M059J (cell line): ENCODE results near the gene NET1. TPM values are rescaled to one million over a fixed set of nuclear protein-coding genes. Genes with fewer than 3 reads are reported as not detected.
"Not testable (repeated sequence)": the region's sequence is repeated elsewhere in the genome, so short reads cannot be mapped to it uniquely, and the experiment has no call there.

Experiments
- DNase-seq: peaks from one replicate; pipeline ENCODE4 v3.0.0-alpha.2; 2012; ENCODE audit warnings: low read depth
- total RNA-seq: library from RNA; depleted of rRNA; stranded (reverse); fragments of >200 nt; shearing (Covaris generic); gene quantifications from 2 replicates; pipeline ENCODE4 v1.2.3, GENCODE V29; 2014

Gene NET1
- total RNA-seq, 1 experiment from 2014 or later: 16.3 TPM

GRCh38 chr10:5396556-5397300 is 15.6 kb upstream of the NET1 start:
- DNase-seq: peak; percentile 47

GRCh38 chr10:5399332-5399731 is 13.0 kb upstream of the NET1 start:
- DNase-seq: no peak

DNA sequence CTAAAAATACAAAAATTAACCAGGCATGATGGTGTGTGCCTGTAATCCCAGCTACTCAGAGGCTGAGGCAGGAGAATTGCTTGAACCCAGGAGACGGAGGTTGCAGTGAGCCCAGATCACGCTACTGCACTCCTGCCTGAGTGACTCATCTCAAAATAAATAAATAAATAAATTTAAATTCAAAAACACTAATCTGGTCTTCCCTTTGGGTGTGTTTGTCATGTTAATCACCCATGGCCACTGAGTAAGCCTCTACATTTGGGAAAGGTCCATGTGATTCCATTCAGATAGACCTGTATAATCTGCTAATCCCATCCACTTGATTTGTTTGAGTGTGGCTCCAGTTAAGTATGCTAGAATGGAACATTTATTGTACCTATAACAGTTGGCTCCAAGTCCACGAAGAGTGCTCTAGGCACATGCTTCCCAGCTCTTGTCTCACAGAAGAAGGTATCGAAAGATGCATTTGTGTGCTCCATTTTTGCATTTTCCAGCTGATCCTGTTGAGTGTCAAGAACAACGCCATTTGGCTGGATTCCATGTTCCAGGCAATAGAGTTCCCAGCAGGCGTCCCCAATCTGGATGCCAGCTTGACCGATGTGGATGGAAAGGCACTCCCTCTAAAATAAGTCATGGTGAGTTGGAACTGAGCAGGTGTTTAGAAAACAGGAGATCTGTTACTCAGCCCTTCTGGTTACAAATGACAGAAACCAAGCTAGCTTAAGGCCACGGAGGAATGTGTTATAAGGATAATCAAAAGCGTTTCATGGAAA is 11.7 kb upstream of the NET1 start:
- no peak for DNase-seq

DNA sequence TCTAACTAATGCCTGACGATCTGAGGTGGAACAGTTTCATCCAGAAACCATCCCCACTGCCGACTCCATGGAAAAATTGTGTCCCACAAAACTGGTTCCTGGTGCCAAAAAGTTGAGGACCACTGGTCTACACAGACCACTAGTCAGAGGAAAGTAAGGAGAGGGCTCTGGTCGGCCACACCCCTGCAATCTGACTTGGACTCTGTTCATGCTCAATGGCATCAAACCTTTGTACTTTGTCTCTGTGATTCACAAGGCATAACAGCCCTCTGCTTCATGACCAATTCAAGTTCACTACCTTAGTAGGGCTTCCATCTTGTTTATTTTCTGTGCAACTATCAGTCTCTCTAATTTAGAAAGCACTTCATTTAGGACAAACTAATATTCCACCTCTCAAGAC is 9.6 kb upstream of the NET1 start:
- no peak for DNase-seq

DNA sequence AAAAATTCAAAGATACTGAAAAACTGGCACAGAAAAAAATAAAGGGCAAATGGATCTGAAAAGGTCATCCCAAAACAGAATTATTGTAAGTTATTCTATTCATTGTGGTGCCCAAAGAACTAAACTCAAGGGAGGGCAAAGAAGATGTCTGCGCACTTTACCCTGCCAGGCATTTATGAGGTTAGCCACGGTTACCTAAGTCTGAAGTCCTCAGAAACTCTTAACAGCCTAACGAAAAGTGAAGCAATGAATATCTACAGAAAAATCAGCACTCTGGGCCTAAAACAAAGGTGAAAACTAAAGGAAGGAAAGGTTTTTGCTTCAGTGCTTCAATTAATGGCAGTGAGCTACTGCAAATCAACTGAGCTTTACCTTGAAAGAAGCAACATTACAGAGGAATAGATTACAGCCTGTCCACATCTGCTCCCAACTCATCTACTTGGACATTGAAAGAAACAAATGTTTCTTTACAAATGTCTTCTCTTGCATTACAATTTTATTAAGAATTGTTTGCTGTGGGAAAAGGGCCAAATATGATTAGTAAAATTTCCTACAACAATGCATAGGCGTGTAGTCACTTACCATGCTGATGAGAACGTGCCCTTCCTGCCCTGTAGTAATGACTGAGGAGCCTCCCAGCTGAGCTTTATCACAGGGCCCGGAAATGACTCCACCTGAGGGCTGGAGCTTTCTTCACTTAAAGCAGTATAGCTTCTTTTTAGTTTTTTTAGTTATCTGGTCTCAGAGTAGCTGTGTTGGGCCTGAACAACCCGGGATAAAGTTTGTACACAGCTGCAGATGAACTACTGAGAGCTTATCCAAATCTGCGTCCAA is 7.9 kb upstream of the NET1 start, which contains the start of gene TUBAL3:
Gene TUBAL3 (minus strand): TSS at position 621 of the 834 bp plus-strand sequence. CDS start 36 bp downstream, at position 585.
- no peak for DNase-seq

DNA sequence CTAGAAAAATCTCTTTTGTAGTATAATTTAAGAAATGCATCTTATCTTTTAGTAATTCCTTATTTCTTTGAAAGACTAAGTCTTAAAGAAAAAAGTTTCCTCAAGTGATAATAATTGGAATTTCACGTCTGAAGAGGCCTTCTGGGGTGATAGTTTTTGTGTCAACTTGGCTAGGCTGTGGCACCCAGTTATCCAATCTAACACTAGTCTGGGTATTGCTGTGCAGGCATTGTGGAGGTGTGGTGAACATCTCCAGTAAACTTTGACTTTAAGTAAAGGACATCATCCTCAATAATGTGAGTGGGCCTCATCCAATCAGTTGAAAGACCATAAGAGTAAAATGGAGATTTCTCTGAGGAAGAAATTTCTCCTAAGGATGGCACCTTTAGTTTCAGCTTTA is 5.4 kb upstream of the NET1 start:
- DNase-seq: no peak

- DNase-seq: not testable (repeated sequence)
Measured at GRCh38 chr10:5410787-5411186, 1.6 kb upstream of the NET1 start.

DNA sequence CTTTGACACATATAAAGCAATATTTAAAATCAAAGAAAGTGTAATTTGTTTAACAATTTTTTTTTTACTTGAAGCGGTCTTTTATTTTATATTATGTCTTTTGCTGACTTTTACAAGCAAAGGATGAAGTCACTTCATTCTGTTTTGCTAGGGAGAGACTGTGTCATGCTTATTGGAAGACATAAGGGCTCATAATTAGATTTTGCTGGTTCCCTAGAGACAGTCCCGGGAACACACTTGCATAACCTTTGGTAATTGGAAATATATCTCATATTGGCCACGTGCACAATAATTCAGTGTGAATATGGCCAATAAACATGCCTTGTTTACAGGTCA is 448 bp upstream of the NET1 start:
- no peak for DNase-seq

- peak; percentile 67 for DNase-seq
Measured at GRCh38 chr10:5413012-5413938, 918 bp downstream of the NET1 start.

- no peak for DNase-seq
Measured at GRCh38 chr10:5416981-5417380, 4.6 kb downstream of the NET1 start.

DNA sequence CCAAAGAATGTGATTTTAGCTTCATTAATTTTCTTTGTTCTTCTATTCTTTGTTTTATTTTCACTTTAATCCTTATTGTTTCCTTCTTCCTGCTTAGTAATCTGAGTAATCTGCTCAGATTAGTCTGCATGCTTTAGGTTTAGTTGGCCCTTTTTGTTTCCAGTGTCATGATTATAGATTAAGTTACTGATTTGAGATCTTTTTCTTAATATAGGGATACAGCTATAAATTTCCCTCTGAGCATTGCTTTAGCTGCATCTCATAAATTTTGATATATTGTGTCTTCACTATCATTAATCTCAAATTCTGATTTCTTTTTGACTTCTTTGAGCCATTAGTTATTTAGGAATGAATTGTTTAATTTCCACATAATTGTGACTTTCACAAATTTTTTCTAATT is 6.2 kb downstream of the NET1 start:
- no peak for DNase-seq

DNA sequence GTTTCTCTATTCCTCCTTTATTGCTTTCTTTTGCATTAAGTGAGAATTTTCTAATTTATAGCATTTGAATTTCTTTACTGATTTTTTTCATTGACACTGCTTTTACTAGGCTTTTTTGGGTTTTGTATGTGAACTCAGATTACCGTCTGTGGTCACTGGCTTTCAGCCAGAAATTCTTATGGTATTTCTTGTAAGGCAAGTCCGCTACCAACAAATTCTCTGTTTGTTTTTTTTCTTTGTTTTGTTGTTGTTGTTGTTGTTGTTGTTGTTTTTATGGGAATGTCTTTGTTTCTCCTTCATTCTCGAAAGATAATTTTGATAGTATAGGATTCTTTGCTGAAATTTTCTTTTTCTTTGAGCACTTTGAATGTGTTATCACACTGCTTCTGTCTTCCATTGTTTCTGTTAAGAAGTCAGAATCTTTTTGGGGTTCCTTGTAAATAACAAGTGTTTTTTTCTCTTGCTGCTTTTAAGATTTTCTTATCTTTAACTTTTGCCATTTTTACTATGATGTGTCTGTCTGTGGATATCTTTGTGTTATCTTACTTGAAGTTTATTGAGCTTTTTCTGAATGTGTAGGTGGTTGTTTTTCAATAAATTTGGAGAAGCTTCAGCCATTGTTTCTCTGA is 7.2 kb downstream of the NET1 start:
- peak; percentile 70 for DNase-seq

- DNase-seq: no peak
Measured at GRCh38 chr10:5423771-5424170, 11.4 kb downstream of the NET1 start.

GRCh38 chr10:5424751-5425150 is 12.4 kb downstream of the NET1 start:
- no peak for DNase-seq

DNA sequence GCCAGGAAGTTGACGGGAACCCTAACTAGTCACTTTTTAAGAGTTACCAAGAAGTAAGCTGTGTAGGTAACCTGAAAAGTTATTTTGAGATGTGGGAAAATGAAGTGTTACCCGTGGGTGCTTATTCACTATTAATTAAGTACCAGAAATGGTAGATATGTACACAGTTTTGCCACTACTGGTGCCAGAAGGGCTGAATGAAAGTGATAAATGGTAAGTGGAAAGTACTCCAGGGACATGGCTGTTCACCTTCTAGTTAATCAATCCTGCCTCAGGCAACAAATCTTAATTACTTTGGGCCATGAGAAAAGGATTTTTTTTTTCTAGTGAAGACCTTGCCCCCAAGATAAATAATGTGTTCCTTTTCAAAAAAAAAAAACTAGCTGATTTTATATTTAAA is 15.8 kb downstream of the NET1 start:
- no peak for DNase-seq

GRCh38 chr10:5433182-5433581 is 20.8 kb downstream of the NET1 start:
- no peak for DNase-seq

GRCh38 chr10:5434017-5434753 is 21.8 kb downstream of the NET1 start:
- DNase-seq: peak; percentile 66

DNA sequence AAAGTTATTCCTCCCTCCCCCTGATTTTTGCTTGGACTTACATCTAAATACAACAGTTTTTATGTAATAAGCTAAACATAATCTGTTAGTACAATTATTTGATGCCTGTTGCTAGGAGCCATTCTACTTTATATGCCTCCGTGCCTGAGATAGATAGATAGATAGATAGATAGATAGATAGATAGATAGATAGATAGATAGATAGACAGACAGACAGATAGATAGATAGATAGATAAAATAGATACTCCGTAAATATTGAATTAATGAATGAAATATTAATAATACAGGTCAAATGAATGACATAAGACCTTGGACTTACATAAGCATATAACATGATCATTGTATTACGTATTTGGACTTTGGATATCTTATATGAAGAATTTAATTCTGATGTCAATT is 23.0 kb downstream of the NET1 start:
- DNase-seq: no peak

DNA sequence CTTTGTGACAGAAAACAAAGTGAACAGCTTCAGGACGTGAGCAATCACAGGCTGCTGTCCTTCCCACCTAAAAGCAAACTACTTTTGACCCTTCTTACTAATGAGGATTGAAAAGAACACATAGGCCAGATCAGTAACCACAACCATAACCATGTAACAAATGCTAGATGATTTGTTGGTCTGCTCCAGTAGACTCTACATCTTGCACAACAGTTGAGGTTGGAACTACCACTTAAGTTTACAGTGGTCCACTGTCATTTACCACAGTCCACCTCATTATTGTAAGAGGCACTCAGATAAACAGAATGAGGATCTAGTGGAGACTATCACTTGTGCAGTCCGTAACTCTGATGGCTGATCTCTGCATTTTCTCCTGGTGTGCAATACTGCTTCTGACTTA is 27.8 kb downstream of the NET1 start:
- DNase-seq: no peak

GRCh38 chr10:5441106-5441505 is 28.7 kb downstream of the NET1 start:
- no peak for DNase-seq
